Activated CD4-positive, alpha-beta T cell treated with anti-CD3 and anti-CD28 coated beads for 36 hours (primary cell): Measurements from ENCODE around the gene CAMK4. TPM values are rescaled to one million over a fixed set of nuclear protein-coding genes. Genes with fewer than 3 reads are reported as not detected.

Experiments used
- ATAC-seq: fragments of 200-7000 bp; cut with Tn5 transposase; one replicate; pipeline ENCODE4 v1.10.0; 2021; ENCODE audit warnings: mild to moderate bottlenecking, moderate library complexity
- CTCF ChIA-PET: fragments of 350-600 bp; sonication (Branson Sonifier 250); formaldehyde crosslinking; loops from one replicate; lab custom pipeline; 2021; ENCODE audit warnings: antibody characterized with exemption; lab: Charles Lee
- POLR2A ChIA-PET: fragments of 350-600 bp; sonication (Branson Sonifier 250); formaldehyde crosslinking; loops from one replicate; lab custom pipeline; 2021; ENCODE audit warnings: antibody characterized with exemption, inconsistent platforms; lab: Charles Lee
- DNase-seq: peaks from one replicate; pipeline ENCODE4 v3.0.0-alpha.2; 2020
- H3K27ac Mint-ChIP-seq: one replicate; pipeline ENCODE4 v1.8.0; 2021; ENCODE audit warnings: mixed read lengths
- H3K27me3 Mint-ChIP-seq: one replicate; pipeline ENCODE4 v1.8.0; 2021; ENCODE audit warnings: mixed read lengths
- H3K36me3 Mint-ChIP-seq: one replicate; pipeline ENCODE4 v1.8.0; 2021; ENCODE audit warnings: low read depth, mixed read lengths
- H3K4me1 Mint-ChIP-seq: one replicate; pipeline ENCODE4 v1.8.0; 2021; ENCODE audit warnings: mixed read lengths
- H3K4me3 Mint-ChIP-seq: one replicate; pipeline ENCODE4 v1.8.0; 2021; ENCODE audit warnings: mild to moderate bottlenecking, moderate library complexity, mixed read lengths
- H3K9me3 Mint-ChIP-seq: one replicate; pipeline ENCODE4 v1.8.0; 2021; ENCODE audit warnings: low read depth, mixed read lengths
- intact Hi-C, 2 experiments: fragments of 100-400 bp; cut with DNase I in 1 of 2; cut with micrococcal nuclease in 1 of 2; formaldehyde crosslinking; loops; one replicate each; pipeline versions ENCODE4 v1.14.2 to v1.15.1; 2022 to 2024; cut with DNase I, micrococcal nuclease
- total RNA-seq, 2 experiments: library from RNA; stranded (reverse); gene quantifications; one replicate each; pipeline ENCODE4 v1.2.3, GENCODE V29; 2021

The CAMK4 gene
- total RNA-seq, 2 experiments from 2014 or later = 49.4 to 53.1 TPM

DNA sequence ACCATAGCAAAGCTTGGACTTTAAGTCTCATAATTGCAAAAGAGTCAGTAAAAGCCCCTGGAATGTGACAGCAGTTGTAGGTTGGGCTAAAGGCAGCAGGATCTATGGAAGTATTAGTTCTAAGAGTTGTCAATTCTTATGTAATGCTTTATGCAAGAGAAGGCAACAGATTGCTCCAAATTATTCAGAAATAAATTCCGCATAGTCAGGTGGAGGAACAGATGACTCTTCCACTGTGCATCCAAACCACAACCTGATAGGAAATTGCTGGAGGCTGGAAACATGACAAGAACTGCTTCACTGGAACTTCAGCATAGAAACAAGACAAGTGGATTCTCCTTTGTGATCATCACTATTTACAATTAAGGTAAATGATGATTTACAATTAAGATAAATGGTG, 187.1 kb downstream of the CAMK4 start:
- intact Hi-C loops = no loop called here
- H3K4me3 Mint-ChIP-seq = no peak overlapping the region
- no peak overlapping the region for H3K27ac Mint-ChIP-seq
- peaks cover 54% of the 10 kb centered on the region for H3K36me3 Mint-ChIP-seq
- peaks cover 17% of the 10 kb centered on the region for H3K9me3 Mint-ChIP-seq
- ATAC-seq (no peak), DNase-seq (no peak)
- H3K4me1 Mint-ChIP-seq = peaks cover 12% of the 10 kb centered on the region
- no peaks in the 10 kb centered on the region for H3K27me3 Mint-ChIP-seq
- ChIA-PET POLR2A (no interaction called here), CTCF (no interaction called here)

- POLR2A ChIA-PET = no interaction called here
- Mint-ChIP-seq H3K4me3 (no peak overlapping the region), H3K36me3 (peaks cover 49% of the 10 kb centered on the region), H3K4me1 (peaks cover 12% of the 10 kb centered on the region), H3K9me3 (peaks cover 12% of the 10 kb centered on the region), H3K27me3 (no peaks in the 10 kb centered on the region), H3K27ac (no peak overlapping the region)
- intact Hi-C loops = no loop called here
- DNase-seq = no peak
- CTCF ChIA-PET = no interaction called here
- no peak for ATAC-seq
These were observed 188.4 kb downstream of the CAMK4 start for GRCh38 chr5:111412593-111412992.

GRCh38 chr5:111415053-111415452, 190.9 kb downstream of the CAMK4 start:
- H3K9me3 Mint-ChIP-seq = peaks cover 8% of the 10 kb centered on the region
- H3K4me1 Mint-ChIP-seq = peaks cover 5% of the 10 kb centered on the region
- no peak overlapping the region for H3K27ac Mint-ChIP-seq
- DNase-seq (peak; percentile 39), ATAC-seq (peak; percentile 97)
- peaks cover 34% of the 10 kb centered on the region for H3K36me3 Mint-ChIP-seq
- intact Hi-C loops = no loop called here
- ChIA-PET CTCF (no interaction called here), POLR2A (no interaction called here)
- H3K4me3 Mint-ChIP-seq = no peak overlapping the region
- no peaks in the 10 kb centered on the region for H3K27me3 Mint-ChIP-seq

- peaks cover 39% of the 10 kb centered on the region for H3K36me3 Mint-ChIP-seq
These were observed 198.1 kb downstream of the CAMK4 start for GRCh38 chr5:111422245-111422644.

DNA sequence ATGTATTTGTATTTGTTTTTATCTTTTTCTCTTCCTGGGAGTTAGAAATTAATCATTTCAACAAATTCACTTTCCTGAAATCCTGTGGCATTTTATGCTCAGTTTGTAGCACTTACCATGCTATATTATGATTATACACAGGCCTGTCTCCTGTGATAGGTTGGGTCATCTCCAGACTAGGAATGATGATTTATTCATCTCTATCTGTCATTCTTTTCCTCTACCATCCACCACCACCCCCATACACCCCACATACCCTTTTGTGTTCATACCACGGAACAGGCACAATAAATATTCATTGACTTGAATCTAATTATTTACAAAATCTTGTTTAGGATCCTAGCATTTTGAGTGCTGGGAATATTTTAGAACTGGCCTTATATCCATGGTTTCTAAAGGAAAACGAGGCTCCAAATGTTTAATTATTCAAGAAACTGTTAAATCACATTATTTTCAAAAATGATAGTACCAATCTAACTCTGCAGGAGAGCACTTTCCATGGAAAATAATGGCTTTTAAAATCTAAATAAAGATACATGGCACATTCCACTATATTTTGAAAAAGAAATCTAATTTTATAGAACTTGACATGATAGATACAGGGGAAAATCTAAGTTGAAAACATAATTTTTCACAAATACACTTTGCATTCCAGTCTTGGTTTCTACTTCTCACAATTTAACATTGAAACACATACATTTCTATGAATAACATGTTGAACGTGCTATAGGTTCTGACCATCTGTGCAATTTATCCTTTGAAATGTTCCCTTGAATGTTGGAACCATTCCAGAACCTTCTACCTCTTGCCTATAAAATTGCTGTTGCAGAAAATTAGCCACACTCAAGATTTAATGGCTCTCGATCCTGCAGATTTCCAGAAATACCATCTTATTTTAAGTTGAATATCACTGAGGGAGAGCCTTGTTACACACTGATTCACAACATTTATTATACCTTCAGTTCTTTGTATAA, 198.8 kb downstream of the CAMK4 start:
- CTCF ChIA-PET = no interaction called here
- DNase-seq = no peak
- Mint-ChIP-seq H3K9me3 (peaks cover 5% of the 10 kb centered on the region), H3K27me3 (no peaks in the 10 kb centered on the region), H3K27ac (no peak overlapping the region), H3K4me1 (peaks cover 19% of the 10 kb centered on the region), H3K36me3 (peaks cover 38% of the 10 kb centered on the region), H3K4me3 (no peak overlapping the region)
- intact Hi-C loops = no loop called here
- no peak for ATAC-seq
- POLR2A ChIA-PET = no interaction called here

More at GRCh38 chr5:111422245-111422644, 198.1 kb downstream of the CAMK4 start:
- H3K4me1 Mint-ChIP-seq = peaks cover 15% of the 10 kb centered on the region
- no peaks in the 10 kb centered on the region for H3K27me3 Mint-ChIP-seq
- ChIA-PET CTCF (no interaction called here), POLR2A (no interaction called here)
- peak; percentile 51 for ATAC-seq
- no peak overlapping the region for H3K27ac Mint-ChIP-seq
- no peak overlapping the region for H3K4me3 Mint-ChIP-seq
- intact Hi-C loops = no loop called here
- DNase-seq = no peak
- peaks cover 8% of the 10 kb centered on the region for H3K9me3 Mint-ChIP-seq

DNA sequence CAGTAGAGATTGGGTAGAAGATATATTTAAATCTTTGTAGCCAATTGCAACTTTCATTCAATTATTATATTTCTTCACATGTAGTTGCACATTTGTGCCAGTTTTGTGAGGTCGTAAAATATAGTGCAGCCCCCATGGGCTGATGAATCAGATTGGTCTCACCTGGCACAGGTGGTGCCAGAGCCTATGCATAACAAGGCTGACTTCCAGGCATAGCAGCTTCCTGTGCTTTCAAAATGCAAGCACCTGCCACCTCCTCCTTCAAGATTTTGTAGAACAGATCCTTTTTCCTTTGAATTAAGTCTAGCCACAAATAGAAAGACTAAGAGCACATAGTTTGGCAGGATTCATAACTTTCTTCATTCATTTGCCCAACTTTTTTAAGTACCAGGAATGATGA, 201.0 kb downstream of the CAMK4 start:
- ChIA-PET CTCF (interaction anchor here (0.5 to 0.8 kb wide), 4 partner anchors 50 to 757 kb away, joined by 3 to 4 read pairs (median 3); no protein-coding TSS in a partner anchor), POLR2A (no interaction called here)
- DNase-seq (no peak), ATAC-seq (no peak)
- Mint-ChIP-seq H3K4me3 (no peak overlapping the region), H3K27me3 (no peaks in the 10 kb centered on the region), H3K27ac (no peak overlapping the region), H3K36me3 (peaks cover 35% of the 10 kb centered on the region), H3K9me3 (peaks cover 7% of the 10 kb centered on the region), H3K4me1 (peaks cover 31% of the 10 kb centered on the region)
- intact Hi-C loops = no loop called here

- peaks cover 7% of the 10 kb centered on the region for H3K9me3 Mint-ChIP-seq
- H3K27me3 Mint-ChIP-seq = no peaks in the 10 kb centered on the region
- H3K4me1 Mint-ChIP-seq = peaks cover 35% of the 10 kb centered on the region
- no peak for DNase-seq
- intact Hi-C loops = no loop called here
- ChIA-PET POLR2A (no interaction called here), CTCF (no interaction called here)
- no peak overlapping the region for H3K4me3 Mint-ChIP-seq
- H3K36me3 Mint-ChIP-seq = peaks cover 27% of the 10 kb centered on the region
- H3K27ac Mint-ChIP-seq = peak overlapping the region; percentile 15
- no peak for ATAC-seq
These were observed 203.6 kb downstream of the CAMK4 start for GRCh38 chr5:111427762-111428161.

DNA sequence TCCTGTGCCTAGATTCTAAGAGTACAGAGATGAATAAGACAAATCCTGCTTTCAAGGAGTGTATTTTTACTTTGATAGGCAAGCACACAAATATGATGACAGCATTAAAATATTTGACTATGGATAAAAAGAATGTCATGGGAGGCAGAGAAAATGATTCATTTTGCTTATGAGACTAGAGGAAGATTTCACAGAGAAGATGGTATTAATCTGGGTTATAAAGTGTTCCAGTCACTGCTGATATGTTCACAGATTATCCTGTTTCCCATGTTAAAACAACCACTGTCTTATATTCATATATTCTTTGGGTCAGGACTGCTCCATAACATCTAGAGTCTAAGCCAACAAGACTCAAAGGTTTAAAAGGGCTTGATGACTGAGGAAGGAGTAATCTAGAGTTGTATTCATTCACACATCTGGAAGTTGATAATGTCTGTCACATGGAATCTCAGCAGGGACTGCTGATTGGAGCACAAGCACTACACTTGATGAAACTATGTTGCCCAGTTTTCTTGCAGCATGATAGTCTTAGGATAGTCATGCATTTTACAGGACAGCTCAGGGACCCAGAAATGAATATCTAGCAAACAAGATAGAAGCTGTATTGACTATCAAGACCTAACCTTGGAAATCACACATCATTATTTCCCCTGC, 208.8 kb downstream of the CAMK4 start:
- no peak overlapping the region for H3K4me3 Mint-ChIP-seq
- CTCF ChIA-PET = no interaction called here
- H3K9me3 Mint-ChIP-seq = peaks cover 6% of the 10 kb centered on the region
- peaks cover 6% of the 10 kb centered on the region for H3K36me3 Mint-ChIP-seq
- H3K27me3 Mint-ChIP-seq = no peaks in the 10 kb centered on the region
- ATAC-seq (no peak), DNase-seq (no peak)
- intact Hi-C loops = no loop called here
- peaks cover 32% of the 10 kb centered on the region for H3K4me1 Mint-ChIP-seq
- no peak overlapping the region for H3K27ac Mint-ChIP-seq
- POLR2A ChIA-PET = no interaction called here

GRCh38 chr5:111434800-111435199, 210.6 kb downstream of the CAMK4 start:
- DNase-seq = no peak
- ChIA-PET CTCF (no interaction called here), POLR2A (no interaction called here)

GRCh38 chr5:111439473-111440075, 215.4 kb downstream of the CAMK4 start:
- no peaks in the 10 kb centered on the region for H3K9me3 Mint-ChIP-seq
- no peak for DNase-seq
- peaks cover 16% of the 10 kb centered on the region for H3K4me1 Mint-ChIP-seq
- POLR2A ChIA-PET = no interaction called here
- intact Hi-C loops = no loop called here
- H3K4me3 Mint-ChIP-seq = no peak overlapping the region
- peaks cover 18% of the 10 kb centered on the region for H3K36me3 Mint-ChIP-seq
- no peak for ATAC-seq
- H3K27me3 Mint-ChIP-seq = no peaks in the 10 kb centered on the region
- CTCF ChIA-PET = no interaction called here
- H3K27ac Mint-ChIP-seq = peak overlapping the region; percentile 8

More at GRCh38 chr5:111434800-111435199, 210.6 kb downstream of the CAMK4 start:
- no peak overlapping the region for H3K4me3 Mint-ChIP-seq
- H3K4me1 Mint-ChIP-seq = peaks cover 30% of the 10 kb centered on the region
- no peak overlapping the region for H3K27ac Mint-ChIP-seq
- H3K36me3 Mint-ChIP-seq = peaks cover 9% of the 10 kb centered on the region
- ATAC-seq = no peak
- H3K27me3 Mint-ChIP-seq = no peaks in the 10 kb centered on the region
- intact Hi-C loops = no loop called here
- H3K9me3 Mint-ChIP-seq = no peaks in the 10 kb centered on the region

GRCh38 chr5:111447099-111447498, 222.9 kb downstream of the CAMK4 start:
- intact Hi-C loops = no loop called here

More at GRCh38 chr5:111447099-111447498, 222.9 kb downstream of the CAMK4 start:
- Mint-ChIP-seq H3K4me3 (no peak overlapping the region), H3K27ac (no peak overlapping the region), H3K9me3 (no peaks in the 10 kb centered on the region), H3K36me3 (peaks cover 38% of the 10 kb centered on the region), H3K4me1 (peaks cover 22% of the 10 kb centered on the region), H3K27me3 (no peaks in the 10 kb centered on the region)
- no peak for ATAC-seq
- CTCF ChIA-PET = interaction anchor here (1.4 to 1.6 kb wide), 2 partner anchors 15 to 267 kb away, joined by 3 read pairs; no protein-coding TSS in a partner anchor
- POLR2A ChIA-PET = no interaction called here
- DNase-seq = no peak
